GM23338 (cell line): ENCODE results near the gene ZNF385C. TPM values are rescaled to one million over a fixed set of nuclear protein-coding genes. Genes with fewer than 3 reads are reported as not detected.

Experiments
- ATAC-seq: fragments of 200-7000 bp; cut with Tn5 transposase; 3 replicates; pipeline ENCODE4 v1.9.1; 2020
- DNase-seq: peaks from one replicate; pipeline ENCODE4 v3.0.0-alpha.2; 2015; ENCODE audit warnings: low spot score
- H2AFZ ChIP-seq: fragments of 200-600 bp; sonication (generic); 2 replicates; pipeline ENCODE4 v1.8.0; 2016; ENCODE audit warnings: antibody characterized with exemption, mild to moderate bottlenecking, moderate library complexity
- H3F3A ChIP-seq: fragments of 200-600 bp; sonication (generic); replicated peaks from 2 replicates; pipeline ENCODE4 v1.8.0; 2017; ENCODE audit warnings: antibody characterized with exemption, mixed run types, low read depth
- H3K27ac ChIP-seq: fragments of 200-600 bp; sonication (generic); 2 replicates; pipeline ENCODE4 v1.6.1; 2016; ENCODE audit warnings: low read depth
- H3K27me3 ChIP-seq: fragments of 200-600 bp; sonication (generic); 2 replicates; pipeline ENCODE4 v1.8.0; 2016; ENCODE audit warnings: mild to moderate bottlenecking, mixed run types, moderate library complexity; ENCODE audit not compliant: insufficient read depth
- H3K36me3 ChIP-seq: fragments of 200-600 bp; sonication (generic); 2 replicates; pipeline ENCODE4 v1.8.0; 2016; ENCODE audit warnings: mild to moderate bottlenecking; ENCODE audit not compliant: insufficient read depth
- H3K4me1 ChIP-seq: fragments of 200-600 bp; sonication (generic); 2 replicates; pipeline ENCODE4 v1.8.0; 2016; ENCODE audit warnings: mild to moderate bottlenecking, moderate library complexity; ENCODE audit not compliant: insufficient read depth
- H3K4me2 ChIP-seq: fragments of 200-600 bp; sonication (generic); 2 replicates; pipeline ENCODE4 v1.7.1; 2017; ENCODE audit warnings: mixed run types
- H3K4me3 ChIP-seq: fragments of 200-600 bp; sonication (generic); 2 replicates; pipeline ENCODE4 v1.6.1; 2016; ENCODE audit warnings: mixed run types
- H3K79me2 ChIP-seq: fragments of 200-600 bp; sonication (generic); replicated peaks from 2 replicates; pipeline ENCODE4 v1.8.0; 2017; ENCODE audit warnings: mild to moderate bottlenecking; ENCODE audit not compliant: insufficient read depth
- H3K9me2 ChIP-seq: fragments of 200-600 bp; sonication (generic); 2 replicates; pipeline ENCODE4 v1.8.0; 2017; ENCODE audit not compliant: insufficient read depth
- H4K20me1 ChIP-seq: fragments of 200-600 bp; sonication (generic); replicated peaks from 2 replicates; pipeline ENCODE4 v1.8.0; 2017; ENCODE audit warnings: mild to moderate bottlenecking; ENCODE audit not compliant: insufficient read depth
- H3K27ac Mint-ChIP-seq: 2 replicates; pipeline ENCODE4 v1.8.0; 2020; ENCODE audit warnings: inconsistent platforms, mild to moderate bottlenecking, moderate library complexity, mixed read lengths
- H3K27me3 Mint-ChIP-seq: 3 replicates; pipeline ENCODE4 v1.8.0; 2022; ENCODE audit warnings: low read depth, mild to moderate bottlenecking, moderate library complexity, mixed read lengths, inconsistent platforms; ENCODE audit not compliant: insufficient read depth, poor library complexity
- H3K36me3 Mint-ChIP-seq: 3 replicates; pipeline ENCODE4 v1.8.0; 2021; ENCODE audit warnings: low read depth, mild to moderate bottlenecking, inconsistent platforms, moderate library complexity, mixed read lengths
- H3K4me1 Mint-ChIP-seq: 3 replicates; pipeline ENCODE4 v1.8.0; 2020; ENCODE audit warnings: mild to moderate bottlenecking, inconsistent platforms, mixed read lengths
- H3K4me3 Mint-ChIP-seq: 3 replicates; pipeline ENCODE4 v1.8.0; 2021; ENCODE audit warnings: moderate library complexity, mild to moderate bottlenecking, inconsistent platforms, mixed read lengths
- H3K9me3 Mint-ChIP-seq: 3 replicates; pipeline ENCODE4 v1.8.0; 2020; ENCODE audit warnings: moderate library complexity, mild to moderate bottlenecking, inconsistent platforms, mixed read lengths
- CREB1 ChIP-seq: fragments of 250-450 bp; sonication (Bioruptor Pico); IDR thresholded peaks from 2 replicates; pipeline ENCODE4 v1.5.0; 2020; ENCODE audit warnings: low read depth, mild to moderate bottlenecking, moderate library complexity
- CTCF ChIP-seq, 2 experiments: fragments of 200-600 bp in 1 of 2; sonication (generic) in 1 of 2; conservative IDR thresholded peaks; 2 replicates each; pipeline versions ENCODE4 v1.5.1 to v1.6.1; 2016 to 2017; ENCODE audit warnings: antibody characterized with exemption in 2 of 2, low read depth in 2 of 2, mild to moderate bottlenecking in 2 of 2, moderate library complexity in 1 of 2
- EZH2 ChIP-seq: fragments of 200-600 bp; sonication (generic); IDR thresholded peaks from one replicate; pipeline ENCODE4 v1.8.0; 2017; ENCODE audit warnings: antibody characterized with exemption, mild to moderate bottlenecking, low read depth; ENCODE audit not compliant: unreplicated experiment
- EZH2phosphoT487 ChIP-seq: fragments of 200-600 bp; sonication (generic); IDR thresholded peaks from one replicate; pipeline ENCODE4 v1.8.1; 2018; ENCODE audit warnings: antibody characterized with exemption; ENCODE audit not compliant: unreplicated experiment
- JUNB ChIP-seq: IDR thresholded peaks from one replicate; pipeline ENCODE4 v1.6.1; 2016; ENCODE audit warnings: antibody characterized with exemption; ENCODE audit not compliant: unreplicated experiment
- NANOG ChIP-seq: IDR thresholded peaks from 2 replicates; pipeline ENCODE4 v1.6.1; 2016; ENCODE audit warnings: antibody characterized with exemption, borderline replicate concordance
- POLR2AphosphoS5 ChIP-seq: IDR thresholded peaks from 2 replicates; pipeline ENCODE4 v1.6.1; 2016; ENCODE audit warnings: antibody characterized with exemption, low read depth
- REST ChIP-seq: IDR thresholded peaks from one replicate; pipeline ENCODE4 v1.6.1; 2018; ENCODE audit warnings: antibody characterized with exemption; ENCODE audit not compliant: unreplicated experiment
- ZNF114 ChIP-seq: fragments of 250-450 bp; sonication (Bioruptor Pico); IDR thresholded peaks from 2 replicates; pipeline ENCODE4 v1.5.0; 2020; ENCODE audit warnings: mild to moderate bottlenecking, moderate library complexity
- ZNF331 ChIP-seq: fragments of 250-450 bp; sonication (Bioruptor Pico); IDR thresholded peaks from 2 replicates; pipeline ENCODE4 v1.5.0; 2020; ENCODE audit warnings: low read depth, mild to moderate bottlenecking, moderate library complexity
- polyA plus RNA-seq: library from polyadenylated mRNA; unstranded; fragments of >200 nt; fragmentation: Nextera tagmentation; extraction: Ambion mirVana; gene quantifications from 2 replicates; pipeline ENCODE4 v1.2.1, GENCODE V29; 2016
- total RNA-seq: library from RNA; depleted of rRNA; stranded (reverse); fragments of >200 nt; shearing (Covaris generic); gene quantifications from 2 replicates; pipeline ENCODE4 v1.2.3, GENCODE V29; 2014
- TF ChIP-seq, protein P1 (sequence below): IDR thresholded peaks from 2 replicates; pipeline ENCODE4 v1.6.1; 2016; ENCODE audit warnings: antibody characterized with exemption

Gene ZNF385C
- total and polyA plus RNA-seq, 2 experiments from 2014 or later, result 1.9 to 3.1 TPM

DNA sequence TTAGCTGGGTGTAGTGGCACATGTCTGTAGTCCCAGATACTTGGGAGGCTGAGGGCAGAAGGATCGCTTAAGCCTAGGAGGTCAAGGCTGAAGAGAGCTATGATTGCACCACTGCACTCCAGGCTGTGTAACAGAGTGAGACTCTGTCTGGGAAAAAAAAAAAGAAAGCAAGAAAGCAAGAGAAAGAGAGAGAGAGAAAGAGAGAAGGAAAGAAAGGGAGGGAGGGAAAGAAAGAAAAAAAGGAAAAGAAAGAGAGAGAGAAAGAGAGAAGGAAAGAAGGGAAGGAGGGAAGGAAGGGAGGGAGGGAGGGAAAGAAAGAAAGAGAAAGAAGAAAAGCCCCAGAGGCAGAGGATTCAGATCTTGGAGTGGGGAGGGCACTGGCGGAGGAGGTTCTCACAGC lies 7.7 kb upstream of the ZNF385C start:
- H3K36me3 Mint-ChIP-seq, result no peaks in the 10 kb centered on the region; the same call in 2 of the 3 replicates
- no peak for DNase-seq
- H4K20me1 ChIP-seq, result no peaks in the 10 kb centered on the region
- H3K27me3 ChIP-seq, result no peaks in the 10 kb centered on the region
- peaks cover 22% of the 10 kb centered on the region for H3K4me1 Mint-ChIP-seq
- no peak overlapping the region for H2AFZ ChIP-seq
- ATAC-seq, result no peak
- H3K4me2 ChIP-seq, result no peak overlapping the region
- H3K36me3 ChIP-seq, result no peaks in the 10 kb centered on the region
- no peaks in the 10 kb centered on the region for H3K9me2 ChIP-seq
- H3K4me1 ChIP-seq, result peaks cover 14% of the 10 kb centered on the region
- H3K79me2 ChIP-seq, result no peaks in the 10 kb centered on the region
- H3K27ac Mint-ChIP-seq, result no peak overlapping the region
- no peak overlapping the region for H3K4me3 Mint-ChIP-seq
- H3K27me3 Mint-ChIP-seq, result peaks cover 24% of the 10 kb centered on the region
- no peak overlapping the region for H3K27ac ChIP-seq
- no peaks in the 10 kb centered on the region; the same call in 2 of the 3 replicates for H3K9me3 Mint-ChIP-seq
- H3F3A ChIP-seq, result 0 out of 2 replicates have a peak, but pooled peaks cover 6% of the 10 kb centered on the region
- no peak for TF ChIP-seq NANOG
- TF ChIP-seq EZH2phosphoT487, result no peak
- no peak for TF ChIP-seq JUNB
- no peak for TF ChIP-seq ZNF114
- TF ChIP-seq, protein P1, sequence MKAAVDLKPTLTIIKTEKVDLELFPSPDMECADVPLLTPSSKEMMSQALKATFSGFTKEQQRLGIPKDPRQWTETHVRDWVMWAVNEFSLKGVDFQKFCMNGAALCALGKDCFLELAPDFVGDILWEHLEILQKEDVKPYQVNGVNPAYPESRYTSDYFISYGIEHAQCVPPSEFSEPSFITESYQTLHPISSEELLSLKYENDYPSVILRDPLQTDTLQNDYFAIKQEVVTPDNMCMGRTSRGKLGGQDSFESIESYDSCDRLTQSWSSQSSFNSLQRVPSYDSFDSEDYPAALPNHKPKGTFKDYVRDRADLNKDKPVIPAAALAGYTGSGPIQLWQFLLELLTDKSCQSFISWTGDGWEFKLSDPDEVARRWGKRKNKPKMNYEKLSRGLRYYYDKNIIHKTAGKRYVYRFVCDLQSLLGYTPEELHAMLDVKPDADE, result no peak
- no peak for TF ChIP-seq CTCF (conservative IDR thresholded peaks at IDR 0.05; ENCODE audit: low read depth in 2 of 2)
- TF ChIP-seq REST, result no peak
- TF ChIP-seq EZH2, result no peak
- no peak for TF ChIP-seq POLR2AphosphoS5
- no peak overlapping the region for H3K4me3 ChIP-seq

GRCh38 chr17:42104264-42104663 lies 6.0 kb upstream of the ZNF385C start:
- peaks cover 20% of the 10 kb centered on the region for H3K27me3 Mint-ChIP-seq
- TF ChIP-seq ZNF331 (no peak), REST (no peak), CREB1 (CRISPR knock-in tag) (no peak), ZNF114 (no peak), POLR2AphosphoS5 (no peak), EZH2 (no peak)
- TF ChIP-seq, protein P1, result no peak

More at GRCh38 chr17:42104264-42104663, 6.0 kb upstream of the ZNF385C start:
- Histone ChIP-seq H3F3A (0 out of 2 replicates have a peak, but pooled peaks cover 6% of the 10 kb centered on the region), H3K27ac (no peak overlapping the region), H3K36me3 (no peaks in the 10 kb centered on the region), H3K27me3 (peaks cover 4% of the 10 kb centered on the region; the same call in 1 of the 2 replicates), H3K79me2 (no peaks in the 10 kb centered on the region), H3K4me3 (no peak overlapping the region), H2AFZ (no peak overlapping the region), H3K4me2 (no peak overlapping the region), H4K20me1 (no peaks in the 10 kb centered on the region), H3K4me1 (peaks cover 14% of the 10 kb centered on the region), H3K9me2 (no peaks in the 10 kb centered on the region)
- no peaks in the 10 kb centered on the region; the same call in 2 of the 3 replicates for H3K36me3 Mint-ChIP-seq
- H3K27ac Mint-ChIP-seq, result no peak overlapping the region
- ATAC-seq (no peak), DNase-seq (no peak)
- no peak overlapping the region for H3K4me3 Mint-ChIP-seq
- no peaks in the 10 kb centered on the region; the same call in 2 of the 3 replicates for H3K9me3 Mint-ChIP-seq
- peaks cover 21% of the 10 kb centered on the region for H3K4me1 Mint-ChIP-seq
